Measurements from ENCODE around the gene IFI44.
A peak's percentile ranks its signal among the peaks of the same experiment; 100 is the strongest.

The IFI44 gene

GRCh38 chr1:78687914-78688313 is 38.3 kb downstream of the IFI44 start:
- no peak overlapping the region for H3K27ac ChIP-seq
- DNase-seq, result no peak

GRCh38 chr1:78688697-78689096 is 39.1 kb downstream of the IFI44 start:
- no peaks in the 10 kb centered on the region for H3K36me3 ChIP-seq (replicated peaks)
- no peak overlapping the region for H3K27ac ChIP-seq
- H3K27me3 ChIP-seq (replicated peaks), result no peaks in the 10 kb centered on the region
- in situ Hi-C loops (cut with HindIII; ENCODE audit: low pct_ligation_motif_present, low sequenced_read_pairs), result no loop called here
- no peak overlapping the region for H3K4me3 ChIP-seq (ENCODE audit: low read depth, low read length)
- TF ChIP-seq, protein P1, sequence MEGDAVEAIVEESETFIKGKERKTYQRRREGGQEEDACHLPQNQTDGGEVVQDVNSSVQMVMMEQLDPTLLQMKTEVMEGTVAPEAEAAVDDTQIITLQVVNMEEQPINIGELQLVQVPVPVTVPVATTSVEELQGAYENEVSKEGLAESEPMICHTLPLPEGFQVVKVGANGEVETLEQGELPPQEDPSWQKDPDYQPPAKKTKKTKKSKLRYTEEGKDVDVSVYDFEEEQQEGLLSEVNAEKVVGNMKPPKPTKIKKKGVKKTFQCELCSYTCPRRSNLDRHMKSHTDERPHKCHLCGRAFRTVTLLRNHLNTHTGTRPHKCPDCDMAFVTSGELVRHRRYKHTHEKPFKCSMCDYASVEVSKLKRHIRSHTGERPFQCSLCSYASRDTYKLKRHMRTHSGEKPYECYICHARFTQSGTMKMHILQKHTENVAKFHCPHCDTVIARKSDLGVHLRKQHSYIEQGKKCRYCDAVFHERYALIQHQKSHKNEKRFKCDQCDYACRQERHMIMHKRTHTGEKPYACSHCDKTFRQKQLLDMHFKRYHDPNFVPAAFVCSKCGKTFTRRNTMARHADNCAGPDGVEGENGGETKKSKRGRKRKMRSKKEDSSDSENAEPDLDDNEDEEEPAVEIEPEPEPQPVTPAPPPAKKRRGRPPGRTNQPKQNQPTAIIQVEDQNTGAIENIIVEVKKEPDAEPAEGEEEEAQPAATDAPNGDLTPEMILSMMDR (IDR thresholded peaks at IDR 0.05; ENCODE audit: low read depth, low read length, missing control alignments), result peak; percentile 21
- DNase-seq, result no peak

More at GRCh38 chr1:78687914-78688313, 38.3 kb downstream of the IFI44 start:
- no peak overlapping the region for H3K4me3 ChIP-seq (ENCODE audit: low read depth, low read length)
- no peaks in the 10 kb centered on the region for H3K27me3 ChIP-seq (replicated peaks)
- in situ Hi-C loops (cut with HindIII; ENCODE audit: low pct_ligation_motif_present, low sequenced_read_pairs), result no loop called here
- H3K36me3 ChIP-seq (replicated peaks), result no peaks in the 10 kb centered on the region
- TF ChIP-seq, protein P1 (IDR thresholded peaks at IDR 0.05; ENCODE audit: low read depth, low read length, missing control alignments), result no peak

GRCh38 chr1:78690516-78690915 is 40.9 kb downstream of the IFI44 start:
- TF ChIP-seq, protein P1 (IDR thresholded peaks at IDR 0.05; ENCODE audit: low read depth, low read length, missing control alignments), result no peak
- DNase-seq, result no peak
- H3K36me3 ChIP-seq (replicated peaks), result no peaks in the 10 kb centered on the region
- in situ Hi-C loops (cut with HindIII; ENCODE audit: low pct_ligation_motif_present, low sequenced_read_pairs), result no loop called here
- H3K27me3 ChIP-seq (replicated peaks), result no peaks in the 10 kb centered on the region
- no peak overlapping the region for H3K4me3 ChIP-seq (ENCODE audit: low read depth, low read length)
- no peak overlapping the region for H3K27ac ChIP-seq

- in situ Hi-C loops (cut with HindIII; ENCODE audit: low pct_ligation_motif_present, low sequenced_read_pairs), result no loop called here
- no peak overlapping the region for H3K27ac ChIP-seq
- peak; percentile 51 for DNase-seq
These were observed 42.5 kb downstream of the IFI44 start for GRCh38 chr1:78691995-78692747.

DNA sequence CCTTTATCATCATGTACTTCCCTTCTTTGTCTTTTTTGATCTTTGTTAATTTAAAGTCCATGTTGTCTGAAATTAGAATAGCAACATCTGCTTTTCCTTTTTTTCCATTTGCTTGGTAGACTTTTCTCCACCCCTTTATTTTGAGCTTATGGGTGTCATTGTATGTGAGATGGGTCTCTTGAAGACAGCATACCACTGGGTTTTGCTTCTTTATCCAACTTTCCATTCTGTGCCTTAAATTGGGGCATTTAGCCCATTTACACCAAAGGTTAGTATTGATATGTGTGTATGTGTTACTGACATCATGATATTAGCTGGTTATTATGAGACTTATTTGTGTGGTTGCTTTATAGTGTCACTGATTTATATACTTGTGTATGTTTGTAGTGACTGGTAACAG is 50.2 kb downstream of the IFI44 start:
- in situ Hi-C loops (cut with HindIII; ENCODE audit: low pct_ligation_motif_present, low sequenced_read_pairs), result no loop called here
- TF ChIP-seq, protein P1 (IDR thresholded peaks at IDR 0.05; ENCODE audit: low read depth, low read length, missing control alignments), result no peak
- no peak overlapping the region for H3K4me3 ChIP-seq (ENCODE audit: low read depth, low read length)
- H3K36me3 ChIP-seq (replicated peaks), result no peaks in the 10 kb centered on the region
- no peak for DNase-seq
- no peak overlapping the region for H3K27ac ChIP-seq
- no peaks in the 10 kb centered on the region for H3K27me3 ChIP-seq (replicated peaks)

More at GRCh38 chr1:78691995-78692747, 42.5 kb downstream of the IFI44 start:
- TF ChIP-seq, protein P1 (IDR thresholded peaks at IDR 0.05; ENCODE audit: low read depth, low read length, missing control alignments), result no peak
- no peak overlapping the region for H3K4me3 ChIP-seq (ENCODE audit: low read depth, low read length)
- no peaks in the 10 kb centered on the region for H3K36me3 ChIP-seq (replicated peaks)
- no peaks in the 10 kb centered on the region for H3K27me3 ChIP-seq (replicated peaks)

GRCh38 chr1:78702426-78702825 is 52.8 kb downstream of the IFI44 start:
- TF ChIP-seq, protein P1 (IDR thresholded peaks at IDR 0.05; ENCODE audit: low read depth, low read length, missing control alignments), result no peak
- no peak for DNase-seq
- in situ Hi-C loops (cut with HindIII; ENCODE audit: low pct_ligation_motif_present, low sequenced_read_pairs), result no loop called here
- Histone ChIP-seq H3K4me3 (ENCODE audit: low read depth, low read length) (no peak overlapping the region), H3K36me3 (replicated peaks) (no peaks in the 10 kb centered on the region), H3K27ac (no peak overlapping the region), H3K27me3 (replicated peaks) (no peaks in the 10 kb centered on the region)

All from brain microvascular endothelial cell (primary cell).